ENCODE data around the gene SMIM22.
"Not testable (repeated sequence)": the region's sequence is repeated elsewhere in the genome, so short reads cannot be mapped to it uniquely, and the experiment has no call there.

The SMIM22 gene

DNA sequence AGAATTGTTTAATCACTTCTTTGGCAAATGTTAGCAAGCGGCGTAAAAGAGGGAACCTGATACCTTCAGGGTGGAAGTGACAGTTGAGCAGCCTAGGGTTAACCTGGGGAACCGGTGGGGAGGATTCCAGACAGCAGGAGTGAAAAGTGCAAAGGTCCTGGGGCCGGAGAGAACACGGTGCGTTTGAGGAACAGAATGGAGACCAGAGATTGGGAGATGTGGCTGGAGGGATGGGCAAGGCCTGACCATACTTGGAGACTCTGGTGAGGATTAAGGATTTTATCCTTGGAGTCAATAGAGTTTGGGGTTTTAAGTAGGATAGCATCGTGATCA is 25.9 kb upstream of the SMIM22 start:
- DNase-seq: no peak

DNA sequence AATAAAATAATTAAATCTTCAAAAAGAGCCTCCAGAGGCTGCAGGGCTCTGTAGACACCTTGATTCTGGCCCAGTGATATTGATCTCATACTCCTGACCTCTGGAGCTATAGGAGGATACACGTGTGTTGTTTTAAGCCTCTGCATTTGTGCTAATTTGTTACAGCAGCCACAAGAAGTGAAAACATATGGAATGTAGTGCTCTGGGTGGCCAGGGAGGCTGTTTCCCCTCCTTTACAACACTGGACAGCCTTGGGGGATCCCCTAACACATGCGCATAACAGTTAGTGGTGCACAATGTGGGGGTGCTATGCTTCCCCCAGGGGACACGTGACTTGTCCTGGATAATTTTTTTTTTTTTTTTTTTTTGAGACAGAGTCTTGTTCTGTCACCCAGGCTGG is 23.5 kb upstream of the SMIM22 start:
- DNase-seq: no peak

- DNase-seq: no peak
Observed at GRCh38 chr16:4772351-4772750, 22.8 kb upstream of the SMIM22 start.

GRCh38 chr16:4775005-4775404 is 20.2 kb upstream of the SMIM22 start:
- no peak for DNase-seq

- no peak for DNase-seq
Observed at GRCh38 chr16:4776141-4776705, 18.9 kb upstream of the SMIM22 start.

- no peak for DNase-seq
Observed at GRCh38 chr16:4777339-4778049, 17.7 kb upstream of the SMIM22 start.

GRCh38 chr16:4778050-4778392 is 17.1 kb upstream of the SMIM22 start:
- DNase-seq: no peak

- DNase-seq: no peak
Observed at GRCh38 chr16:4780235-4780634, 14.9 kb upstream of the SMIM22 start.

DNA sequence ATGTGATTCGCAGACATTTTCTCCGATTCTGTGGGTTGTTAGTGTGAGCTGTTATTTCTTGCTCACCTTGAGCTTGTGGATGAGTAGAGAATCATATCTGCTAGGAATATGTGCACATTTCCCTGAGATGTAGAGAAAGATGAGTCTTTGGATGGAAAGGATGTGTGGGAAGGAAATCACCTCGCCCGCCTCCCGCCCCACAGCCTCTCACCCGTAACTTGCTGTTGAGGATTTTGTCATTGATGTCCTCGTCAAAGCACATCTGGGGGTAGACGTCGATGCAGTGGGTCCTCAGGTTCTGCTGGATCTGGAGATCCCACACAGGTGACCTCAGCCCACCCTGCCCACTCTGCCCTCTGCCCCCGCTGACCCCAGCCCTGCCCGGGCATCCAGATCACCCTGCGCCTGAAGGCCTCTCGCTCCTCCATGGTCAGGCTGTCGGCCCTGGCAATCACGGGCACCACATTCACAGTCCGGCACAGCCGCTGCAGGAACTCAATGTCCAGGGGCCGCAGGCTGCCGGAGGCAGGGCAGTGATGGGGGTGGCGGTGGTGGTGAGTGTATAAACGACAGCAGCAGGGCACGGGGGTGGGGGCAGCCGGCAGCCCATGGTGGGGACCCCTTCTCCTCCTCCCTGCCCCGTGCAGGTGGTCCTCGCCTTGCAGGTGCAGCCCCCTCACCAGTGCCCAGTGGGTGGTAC is 11.8 kb upstream of the SMIM22 start:
- no peak for DNase-seq

- DNase-seq: no peak
Observed at GRCh38 chr16:4783951-4784336, 11.2 kb upstream of the SMIM22 start.

DNA sequence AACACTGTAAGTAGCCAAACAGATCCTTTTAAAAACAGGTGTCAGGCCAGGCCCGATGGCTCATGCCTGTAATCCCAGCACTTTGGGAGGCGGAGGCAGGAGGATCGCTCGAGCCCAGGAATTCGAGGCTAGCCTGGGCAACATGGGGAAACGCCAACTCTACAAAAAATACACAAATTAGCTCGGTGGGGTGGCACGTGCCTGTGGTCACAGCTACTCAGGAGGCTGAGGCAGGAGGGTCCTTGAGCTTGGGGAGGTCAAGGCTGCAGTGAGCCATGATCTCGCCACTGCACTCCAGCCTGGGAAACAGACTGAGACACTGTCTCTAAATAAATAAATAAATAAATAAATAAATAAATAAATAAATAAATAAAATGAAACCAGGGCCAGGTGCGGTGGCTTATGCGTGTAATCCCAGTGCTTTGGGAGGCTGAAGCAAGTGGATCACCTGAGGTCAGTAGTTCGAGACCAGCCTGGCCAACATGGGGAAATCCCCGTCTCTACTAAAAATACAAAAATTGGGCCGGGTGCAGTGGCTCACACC is 10.7 kb upstream of the SMIM22 start:
- not testable (repeated sequence) for DNase-seq

GRCh38 chr16:4785758-4786433 is 9.3 kb upstream of the SMIM22 start:
- no peak for DNase-seq

GRCh38 chr16:4787068-4787467 is 8.1 kb upstream of the SMIM22 start:
- no peak for DNase-seq

- DNase-seq: no peak
Observed at GRCh38 chr16:4787627-4788482, 7.3 kb upstream of the SMIM22 start, which contains the start of gene SEPTIN12. SEPTIN12 (minus strand) TSS chr16:4788345; CDS start chr16:4787645, 700 bp downstream.

DNA sequence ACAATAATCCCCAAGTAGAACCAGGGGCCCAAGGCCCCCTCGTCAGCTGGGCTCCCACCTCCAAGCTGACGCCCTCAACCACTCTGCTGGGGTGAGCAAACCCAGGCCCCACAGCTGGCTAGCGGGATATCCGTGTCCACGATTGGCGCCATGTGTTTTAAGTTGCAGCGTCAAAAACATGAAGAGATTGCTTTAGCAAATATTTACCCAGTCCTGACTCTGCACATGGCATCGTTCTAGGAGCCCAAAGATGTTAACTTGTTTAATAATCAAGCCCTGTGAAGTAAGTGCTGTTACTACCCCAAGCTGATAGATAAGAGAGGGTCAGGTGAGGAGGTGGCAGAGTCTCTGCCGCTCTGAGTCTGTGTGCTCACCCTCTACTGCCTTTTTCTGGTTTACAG is 6.7 kb upstream of the SMIM22 start:
- no peak for DNase-seq

- no peak for DNase-seq
Observed at GRCh38 chr16:4788910-4789309, 6.3 kb upstream of the SMIM22 start.

GRCh38 chr16:4790261-4790660 is 4.9 kb upstream of the SMIM22 start:
- no peak for DNase-seq

DNA sequence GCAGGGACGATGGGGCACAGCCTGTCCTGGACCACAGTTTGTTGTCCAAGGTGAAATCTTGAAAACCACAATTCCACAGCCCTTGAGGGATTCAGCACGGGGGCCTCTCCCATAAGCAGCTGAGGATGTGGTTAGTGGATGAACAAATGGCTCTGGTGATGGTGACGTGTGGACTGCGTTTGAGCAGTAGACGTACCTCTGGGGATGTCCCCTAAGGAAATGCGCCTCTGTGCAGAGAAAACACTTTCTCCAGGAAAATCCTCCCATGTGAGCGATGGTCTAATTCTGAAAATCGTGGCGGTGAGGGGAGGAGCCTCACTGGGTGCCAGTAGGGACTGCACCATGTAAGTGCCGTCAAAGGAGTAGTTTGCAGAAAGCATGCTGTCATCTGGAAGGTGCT is 4.3 kb upstream of the SMIM22 start:
- DNase-seq: no peak

DNA sequence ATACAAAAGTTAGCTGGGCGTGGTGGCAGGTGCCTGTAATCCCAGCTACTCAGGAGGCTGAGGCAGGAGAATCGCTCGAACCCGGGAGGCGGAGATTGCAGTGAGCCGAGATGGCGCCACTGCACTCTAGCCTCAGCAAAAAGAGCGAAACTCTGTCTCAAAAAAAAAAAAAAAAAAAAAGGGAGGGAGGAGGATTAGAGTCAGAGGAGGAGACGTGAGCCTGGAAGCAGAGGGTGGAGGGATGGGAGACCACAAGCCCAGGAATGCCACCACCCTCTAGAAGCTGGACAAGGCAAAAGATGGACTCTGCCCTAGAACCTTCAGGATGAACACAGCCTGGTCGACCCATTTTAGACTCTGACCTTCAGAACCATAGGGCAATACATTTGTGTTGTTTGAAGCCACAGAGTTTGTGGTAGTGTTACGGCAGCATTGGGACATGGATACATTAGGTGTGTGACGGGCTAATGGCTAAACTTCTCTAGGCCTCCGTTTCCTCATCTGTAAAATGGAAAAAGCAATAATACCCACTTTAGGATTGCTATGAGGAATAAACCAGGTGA is 2.1 kb upstream of the SMIM22 start:
- DNase-seq: no peak

DNA sequence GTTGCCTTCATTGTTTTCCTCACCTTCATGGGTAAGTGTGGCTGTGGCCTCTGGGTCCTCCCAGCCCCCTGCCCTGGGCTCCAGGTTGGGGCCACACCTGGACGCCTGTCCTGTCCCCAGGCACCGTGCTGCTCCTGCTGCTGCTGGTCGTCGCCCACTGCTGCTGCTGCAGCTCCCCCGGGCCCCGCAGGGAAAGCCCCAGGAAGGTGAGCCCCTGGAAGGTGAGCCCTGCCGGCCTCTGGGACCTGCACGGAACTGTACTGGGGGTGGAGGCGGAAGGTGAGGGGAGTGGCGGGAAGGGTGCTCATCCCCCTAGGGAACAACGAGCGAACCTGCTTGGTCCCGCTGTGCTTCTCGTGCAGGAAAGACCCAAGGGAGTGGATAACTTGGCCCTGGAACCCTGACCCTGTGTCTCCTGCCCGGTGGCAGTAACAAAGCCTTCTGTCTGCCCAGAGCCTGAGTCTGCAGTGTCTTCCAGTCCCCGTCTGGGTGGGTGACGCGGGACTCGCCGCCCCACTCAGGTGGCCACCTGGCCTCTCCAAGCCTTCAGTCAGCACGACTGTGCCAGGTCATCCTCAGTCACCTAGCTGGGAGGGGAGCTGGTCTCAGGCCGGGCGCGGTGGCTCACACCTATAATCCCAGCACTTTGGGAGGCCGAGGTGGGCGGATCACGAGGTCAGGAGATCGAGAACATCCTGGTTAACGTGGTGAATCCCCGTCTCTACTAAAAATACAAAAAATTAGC is 831 bp downstream of the SMIM22 start:
- no peak for DNase-seq

DNA sequence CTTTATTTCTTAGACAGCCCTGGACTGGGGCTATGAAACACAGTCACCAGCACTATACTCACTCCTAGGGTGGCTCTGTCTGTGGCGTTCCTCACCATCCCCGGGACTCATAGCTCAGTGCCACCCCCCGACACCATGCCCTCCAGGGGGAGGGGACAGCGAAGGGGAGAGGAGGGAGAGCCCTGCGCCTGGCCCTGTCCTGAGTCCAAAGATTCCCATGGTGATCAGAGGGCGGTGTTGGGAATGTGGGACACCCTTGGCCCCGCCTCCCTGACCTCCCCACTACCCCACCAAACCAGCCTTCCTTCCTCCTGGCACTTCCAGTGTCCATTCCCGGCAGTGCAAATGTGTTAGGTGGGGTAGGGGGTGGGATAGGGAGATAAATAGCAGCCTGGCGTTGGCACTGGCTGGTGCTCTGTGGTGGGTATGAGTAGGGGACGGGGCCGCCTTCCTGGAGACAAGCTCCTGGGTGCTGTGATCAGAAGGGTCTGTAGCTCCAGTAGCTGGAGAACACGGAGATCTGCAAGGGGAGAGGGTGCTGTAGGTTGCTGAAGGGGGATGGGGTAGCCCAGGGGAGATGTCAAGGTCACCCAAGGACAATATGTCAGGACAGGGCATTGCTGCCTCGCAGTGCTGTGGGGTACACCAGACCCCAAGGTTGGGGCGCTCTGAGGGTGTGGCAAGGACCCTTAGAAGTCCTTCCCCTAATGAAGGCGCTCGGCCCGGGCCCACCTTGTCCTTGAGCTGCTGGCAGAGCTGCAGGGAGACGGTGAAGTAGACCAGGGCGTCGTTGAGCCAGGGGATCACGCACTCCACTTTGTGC is 2.0 kb downstream of the SMIM22 start:
- no peak for DNase-seq

Measured in GDM1 (cell line).